CD8-positive, alpha-beta memory T cell (primary cell): ENCODE results near the gene REEP1. TPM values are rescaled to one million over a fixed set of nuclear protein-coding genes. Genes with fewer than 3 reads are reported as not detected.

Source experiments
- CTCF ChIA-PET: fragments of 350-600 bp; sonication (Branson Sonifier 250); formaldehyde crosslinking; loops from one replicate; lab custom pipeline; 2021; ENCODE audit warnings: antibody characterized with exemption; lab: Charles Lee
- POLR2A ChIA-PET: fragments of 350-600 bp; sonication (Branson Sonifier 250); formaldehyde crosslinking; loops from one replicate; lab custom pipeline; 2021; ENCODE audit warnings: antibody characterized with exemption; lab: Charles Lee
- DNase-seq, 5 donors: peaks; one replicate each; pipeline versions ENCODE4 v3.0.0 to v3.0.0-alpha.2; 2020 to 2022; ENCODE audit warnings: mixed read lengths in 1 of 5
- H3K27ac ChIP-seq: one replicate; pipeline ENCODE4 v1.7.0; 2013; ENCODE audit warnings: low read depth, mild to moderate bottlenecking, low read length, moderate library complexity
- H3K27me3 ChIP-seq: 2 replicates; pipeline ENCODE4 v1.7.0; 2013; ENCODE audit warnings: low read length, mild to moderate bottlenecking; ENCODE audit not compliant: insufficient read depth, poor library complexity, severe bottlenecking
- H3K36me3 ChIP-seq: 2 replicates; pipeline ENCODE4 v1.7.0; 2013; ENCODE audit warnings: mild to moderate bottlenecking, low read length, moderate library complexity; ENCODE audit not compliant: insufficient read depth
- H3K4me1 ChIP-seq: 2 replicates; pipeline ENCODE4 v1.7.0; 2013; ENCODE audit warnings: mild to moderate bottlenecking, low read length, moderate library complexity; ENCODE audit not compliant: insufficient read depth
- H3K4me3 ChIP-seq: 2 replicates; pipeline ENCODE4 v1.7.0; 2013; ENCODE audit warnings: mild to moderate bottlenecking, low read length
- H3K9me3 ChIP-seq: 2 replicates; pipeline ENCODE4 v1.7.0; 2013; ENCODE audit warnings: mild to moderate bottlenecking, low read length
- H3K27ac Mint-ChIP-seq, 8 donors: one replicate each; pipeline ENCODE4 v1.8.0; 2020 to 2021; ENCODE audit warnings: mixed read lengths in 8 of 8, mild to moderate bottlenecking in 6 of 8, inconsistent platforms in 3 of 8, moderate library complexity in 3 of 8
- H3K27me3 Mint-ChIP-seq, 2 donors: one replicate each; pipeline ENCODE4 v1.8.0; 2020 to 2021; ENCODE audit warnings: mixed read lengths in 2 of 2, mild to moderate bottlenecking in 1 of 2, moderate library complexity in 1 of 2
- H3K36me3 Mint-ChIP-seq, 3 donors: one replicate each; pipeline ENCODE4 v1.8.0; 2020 to 2021; ENCODE audit warnings: mixed read lengths in 3 of 3, inconsistent platforms in 1 of 3, mild to moderate bottlenecking in 1 of 3
- H3K4me1 Mint-ChIP-seq, 3 donors: one replicate each; pipeline ENCODE4 v1.8.0; 2020 to 2021; ENCODE audit warnings: mixed read lengths in 3 of 3, inconsistent platforms in 1 of 3, mild to moderate bottlenecking in 1 of 3
- H3K4me3 Mint-ChIP-seq, 7 donors: one replicate each; pipeline ENCODE4 v1.8.0; 2020 to 2021; ENCODE audit warnings: mixed read lengths in 7 of 7, mild to moderate bottlenecking in 6 of 7, moderate library complexity in 4 of 7, inconsistent platforms in 2 of 7
- H3K9me3 Mint-ChIP-seq, 5 donors: one replicate each; pipeline ENCODE4 v1.8.0; 2020 to 2022; ENCODE audit warnings: mixed read lengths in 5 of 5, mild to moderate bottlenecking in 3 of 5, moderate library complexity in 2 of 5, inconsistent platforms in 1 of 5
- polyA plus RNA-seq: library from polyadenylated mRNA; unstranded; fragments of 300-500 nt; fragmentation: Illumina TruSeq; gene quantifications from one replicate; pipeline ENCODE4 v1.2.3, GENCODE V29; 2021
- total RNA-seq, 2 experiments: library from RNA; stranded (reverse); gene quantifications; one replicate each; pipeline ENCODE4 v1.2.3, GENCODE V29; 2021

Gene REEP1
- total and polyA plus RNA-seq, 3 experiments from 2014 or later: 0.20 to 0.28 TPM; not detected in 1

DNA sequence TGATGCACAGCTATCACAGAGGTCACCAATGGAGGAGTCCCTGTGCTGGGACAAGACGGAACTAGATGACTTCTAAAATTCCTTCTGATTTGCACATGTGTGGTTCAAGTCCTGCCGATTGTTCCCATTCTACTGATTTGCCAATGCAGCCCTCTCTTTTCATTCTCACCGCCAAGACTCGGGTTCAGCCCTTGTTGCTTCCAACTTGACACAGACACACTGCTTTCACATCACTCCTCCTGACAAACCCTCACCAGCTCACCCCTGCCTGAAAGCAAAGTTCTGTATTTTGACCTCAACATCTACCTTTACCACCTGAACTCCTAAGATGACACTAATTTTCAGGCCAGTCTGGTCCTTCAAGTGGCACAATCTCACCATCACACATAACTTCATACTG is 25.5 kb downstream of the REEP1 start:
- Histone ChIP-seq H3K36me3 (no peaks in the 10 kb centered on the region), H3K4me1 (no peaks in the 10 kb centered on the region), H3K4me3 (no peak overlapping the region), H3K27ac (no peak overlapping the region), H3K27me3 (no peaks in the 10 kb centered on the region), H3K9me3 (no peaks in the 10 kb centered on the region)
- no peak overlapping the region for H3K27ac Mint-ChIP-seq
- no peaks in the 10 kb centered on the region for H3K4me1 Mint-ChIP-seq
- POLR2A ChIA-PET: no interaction called here
- no peak for DNase-seq
- no peak overlapping the region for H3K4me3 Mint-ChIP-seq
- CTCF ChIA-PET: no interaction called here
- H3K36me3 Mint-ChIP-seq: no peaks in the 10 kb centered on the region
- peaks cover 10 to 19% of the 10 kb centered on the region in 2 donors for H3K27me3 Mint-ChIP-seq
- no peaks in the 10 kb centered on the region for H3K9me3 Mint-ChIP-seq

DNA sequence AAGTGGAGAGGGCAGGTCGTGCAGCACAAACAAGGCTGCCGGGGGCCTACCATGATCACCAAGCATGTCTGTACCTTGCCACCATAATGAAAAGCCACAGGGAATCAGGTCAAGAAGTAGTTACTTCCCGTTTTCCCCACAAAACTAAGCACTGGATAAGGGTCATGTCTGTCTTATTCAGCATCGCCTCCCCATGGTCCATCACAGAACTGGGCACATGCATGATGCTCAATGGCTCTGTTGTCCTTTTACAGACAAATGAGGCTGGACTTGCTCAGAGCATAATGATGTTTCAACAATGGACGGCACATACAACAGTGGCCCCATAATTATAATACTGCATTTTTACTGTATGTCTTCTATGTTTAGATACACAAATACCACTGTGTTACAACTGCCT is 27.5 kb downstream of the REEP1 start:
- Histone ChIP-seq H3K36me3 (no peaks in the 10 kb centered on the region), H3K27me3 (no peaks in the 10 kb centered on the region), H3K27ac (no peak overlapping the region), H3K4me1 (no peaks in the 10 kb centered on the region), H3K4me3 (no peak overlapping the region), H3K9me3 (no peaks in the 10 kb centered on the region)
- DNase-seq: no peak
- Mint-ChIP-seq H3K27ac (no peak overlapping the region), H3K4me3 (no peak overlapping the region), H3K27me3 (peaks cover 8 to 22% of the 10 kb centered on the region in 2 donors), H3K36me3 (no peaks in the 10 kb centered on the region), H3K9me3 (no peaks in the 10 kb centered on the region), H3K4me1 (no peaks in the 10 kb centered on the region)
- ChIA-PET CTCF (no interaction called here), POLR2A (no interaction called here)

DNA sequence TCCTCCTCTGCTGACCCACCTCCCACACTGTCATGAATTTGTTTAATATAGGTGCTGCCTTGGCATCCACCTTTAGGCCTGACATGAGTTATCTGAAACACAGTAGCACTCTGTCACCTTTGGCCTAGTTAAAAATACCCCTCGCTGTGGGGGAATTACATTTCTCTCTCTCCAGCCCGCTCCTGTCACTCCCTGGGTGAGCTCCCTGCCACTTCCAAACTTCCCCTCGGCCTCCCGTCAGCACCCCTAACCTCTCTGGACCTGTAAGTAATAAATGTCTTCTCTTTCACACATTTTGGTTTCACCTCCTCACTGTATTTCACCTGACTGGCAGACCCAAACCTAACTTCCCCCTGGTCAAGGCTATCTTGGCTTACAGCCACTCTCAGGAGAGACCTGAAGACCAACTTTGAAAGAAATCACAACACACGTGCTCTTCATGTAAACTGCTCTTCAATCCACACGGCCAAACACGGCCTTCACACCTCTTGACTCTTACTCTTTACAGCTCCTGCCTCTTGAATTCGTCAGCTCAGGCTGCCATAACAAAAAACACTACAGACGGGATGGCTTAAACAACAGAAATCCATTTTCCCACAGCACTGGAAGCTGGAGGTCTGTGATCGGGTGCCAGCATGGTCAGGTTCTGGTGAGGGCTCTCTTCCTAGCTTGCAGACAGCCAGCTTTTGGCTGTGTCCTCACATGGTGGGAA is 28.3 kb downstream of the REEP1 start:
- DNase-seq: no peak
- H3K4me1 ChIP-seq: no peaks in the 10 kb centered on the region
- Mint-ChIP-seq H3K36me3 (no peaks in the 10 kb centered on the region), H3K27ac (no peak overlapping the region), H3K4me3 (no peak overlapping the region), H3K9me3 (no peaks in the 10 kb centered on the region), H3K4me1 (no peaks in the 10 kb centered on the region), H3K27me3 (peaks cover 10 to 23% of the 10 kb centered on the region in 2 donors)
- no peak overlapping the region for H3K4me3 ChIP-seq
- H3K27me3 ChIP-seq: no peaks in the 10 kb centered on the region
- no peaks in the 10 kb centered on the region for H3K36me3 ChIP-seq
- ChIA-PET CTCF (no interaction called here), POLR2A (no interaction called here)
- H3K27ac ChIP-seq: no peak overlapping the region
- no peaks in the 10 kb centered on the region for H3K9me3 ChIP-seq

DNA sequence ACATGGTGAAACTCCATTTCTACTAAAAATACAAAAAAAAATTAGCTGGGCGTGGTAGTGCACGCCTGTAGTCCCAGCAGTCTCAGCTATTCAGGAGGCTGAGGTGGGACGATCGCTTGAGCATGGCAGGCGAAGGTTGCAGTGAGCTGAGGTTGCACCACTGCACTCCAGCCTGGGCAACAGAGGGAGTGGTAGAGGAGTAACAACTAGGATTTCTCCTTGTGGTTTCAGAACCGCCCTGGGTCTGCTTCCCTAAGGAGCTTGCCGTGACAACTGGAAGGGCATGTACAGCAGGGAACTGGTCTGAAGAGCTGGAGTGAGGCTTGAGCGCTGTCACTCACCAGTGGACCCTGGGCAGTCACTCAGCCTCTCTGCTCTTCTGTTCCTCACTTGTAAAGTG is 29.1 kb downstream of the REEP1 start:
- DNase-seq: no peak
- no peak overlapping the region for H3K4me3 ChIP-seq
- Mint-ChIP-seq H3K4me3 (no peak overlapping the region), H3K9me3 (no peaks in the 10 kb centered on the region), H3K4me1 (no peaks in the 10 kb centered on the region), H3K27ac (peak overlapping the region in 1 of 8 donors; percentile 61), H3K36me3 (no peaks in the 10 kb centered on the region), H3K27me3 (peaks cover 11 to 23% of the 10 kb centered on the region in 2 donors)
- ChIA-PET CTCF (no interaction called here), POLR2A (no interaction called here)
- H3K9me3 ChIP-seq: no peaks in the 10 kb centered on the region
- H3K36me3 ChIP-seq: no peaks in the 10 kb centered on the region
- H3K27ac ChIP-seq: no peak overlapping the region
- H3K27me3 ChIP-seq: no peaks in the 10 kb centered on the region
- no peaks in the 10 kb centered on the region for H3K4me1 ChIP-seq

DNA sequence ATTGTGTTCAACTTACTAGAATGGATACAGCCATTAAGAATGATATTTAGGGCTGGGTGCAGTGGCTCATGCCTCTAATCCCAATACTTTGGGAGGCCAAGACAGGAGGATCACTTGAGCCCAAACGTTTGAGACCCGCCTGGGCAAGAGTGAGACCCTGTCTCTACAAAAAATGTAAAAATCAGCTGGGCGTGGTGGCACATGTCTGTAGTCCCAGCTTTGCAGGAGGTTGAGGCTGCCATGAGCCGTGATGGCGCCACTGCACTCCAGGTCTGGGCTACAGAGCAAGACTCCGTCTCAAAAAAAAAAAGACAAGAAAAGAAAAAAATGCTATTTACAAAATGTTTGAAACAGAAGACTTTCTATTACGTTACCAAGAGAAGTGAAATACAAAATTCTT is 30.0 kb downstream of the REEP1 start:
- Mint-ChIP-seq H3K9me3 (no peaks in the 10 kb centered on the region), H3K4me3 (no peak overlapping the region), H3K27ac (no peak overlapping the region), H3K4me1 (no peaks in the 10 kb centered on the region), H3K36me3 (no peaks in the 10 kb centered on the region), H3K27me3 (peaks cover 10 to 28% of the 10 kb centered on the region in 2 donors)
- Histone ChIP-seq H3K27me3 (no peaks in the 10 kb centered on the region), H3K27ac (no peak overlapping the region), H3K4me3 (no peak overlapping the region), H3K36me3 (no peaks in the 10 kb centered on the region), H3K4me1 (no peaks in the 10 kb centered on the region), H3K9me3 (no peaks in the 10 kb centered on the region)
- no peak for DNase-seq
- CTCF ChIA-PET: no interaction called here
- POLR2A ChIA-PET: no interaction called here

DNA sequence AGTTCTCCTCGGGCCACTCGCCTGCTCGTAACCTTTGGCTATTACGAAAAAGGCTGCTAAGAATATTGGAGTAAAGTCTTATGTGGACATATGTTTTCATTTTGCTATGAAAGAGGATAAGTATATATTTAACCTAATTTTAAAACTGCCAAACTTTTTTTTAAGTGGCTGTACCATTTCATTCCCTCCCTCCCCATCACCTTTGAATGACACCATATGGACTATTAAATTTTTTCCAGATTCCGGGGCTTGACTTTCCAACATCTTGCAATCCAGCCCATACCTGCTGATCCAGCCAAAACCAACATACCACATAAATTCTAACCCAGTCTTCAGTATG is 31.5 kb downstream of the REEP1 start:
- H3K4me3 Mint-ChIP-seq: no peak overlapping the region
- no peaks in the 10 kb centered on the region for H3K9me3 ChIP-seq
- H3K27me3 ChIP-seq: no peaks in the 10 kb centered on the region
- no peaks in the 10 kb centered on the region for H3K9me3 Mint-ChIP-seq
- ChIA-PET POLR2A (no interaction called here), CTCF (no interaction called here)
- H3K36me3 ChIP-seq: no peaks in the 10 kb centered on the region
- no peaks in the 10 kb centered on the region for H3K36me3 Mint-ChIP-seq
- H3K27ac ChIP-seq: no peak overlapping the region
- H3K27me3 Mint-ChIP-seq: peaks cover 7 to 34% of the 10 kb centered on the region in 2 donors
- no peak overlapping the region for H3K27ac Mint-ChIP-seq
- H3K4me3 ChIP-seq: no peak overlapping the region
- DNase-seq: no peak
- no peaks in the 10 kb centered on the region for H3K4me1 Mint-ChIP-seq
- no peaks in the 10 kb centered on the region for H3K4me1 ChIP-seq

DNA sequence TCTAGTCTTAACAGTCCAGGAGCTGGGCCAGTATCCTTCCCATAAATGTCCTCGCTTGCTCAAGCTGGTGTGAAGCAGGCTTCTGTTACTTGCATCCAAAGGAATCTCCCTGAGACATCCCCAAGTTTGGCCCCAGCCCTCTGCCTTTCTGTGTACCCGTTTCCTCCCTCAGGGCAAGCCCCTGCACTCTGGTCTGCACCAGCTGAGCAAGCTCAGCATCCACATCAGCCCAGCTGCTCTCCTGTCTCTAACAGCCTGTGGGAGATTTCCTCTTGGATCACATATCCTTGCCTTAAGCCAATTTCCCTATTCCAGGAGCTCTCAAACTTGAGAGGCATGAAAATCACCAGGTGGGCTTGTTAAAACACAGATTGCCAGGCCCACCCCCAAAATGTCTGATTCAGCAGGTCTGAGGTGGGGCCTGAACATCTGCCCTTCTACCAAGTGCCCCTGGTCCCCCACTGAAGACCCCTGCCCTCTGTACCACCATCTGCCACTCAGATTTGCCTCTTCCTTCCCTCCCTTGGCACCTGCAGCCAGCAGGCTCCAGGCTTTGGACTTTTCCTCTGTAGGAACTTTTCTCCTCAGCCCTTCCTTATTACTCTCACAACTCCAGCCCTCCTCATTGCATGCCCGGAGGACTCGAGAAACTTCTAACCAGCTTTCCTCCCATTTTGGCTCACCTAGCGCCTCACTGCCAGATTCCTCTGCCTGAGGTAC is 32.1 kb downstream of the REEP1 start:
- Histone ChIP-seq H3K9me3 (no peaks in the 10 kb centered on the region), H3K36me3 (no peaks in the 10 kb centered on the region), H3K4me3 (no peak overlapping the region), H3K4me1 (no peaks in the 10 kb centered on the region), H3K27me3 (no peaks in the 10 kb centered on the region), H3K27ac (no peak overlapping the region)
- Mint-ChIP-seq H3K36me3 (no peaks in the 10 kb centered on the region), H3K4me1 (no peaks in the 10 kb centered on the region), H3K27ac (peak overlapping the region in 1 of 8 donors; percentile 22), H3K27me3 (peaks cover 8 to 37% of the 10 kb centered on the region in 2 donors), H3K9me3 (no peaks in the 10 kb centered on the region), H3K4me3 (no peak overlapping the region)
- ChIA-PET POLR2A (no interaction called here), CTCF (no interaction called here)
- DNase-seq: no peak

DNA sequence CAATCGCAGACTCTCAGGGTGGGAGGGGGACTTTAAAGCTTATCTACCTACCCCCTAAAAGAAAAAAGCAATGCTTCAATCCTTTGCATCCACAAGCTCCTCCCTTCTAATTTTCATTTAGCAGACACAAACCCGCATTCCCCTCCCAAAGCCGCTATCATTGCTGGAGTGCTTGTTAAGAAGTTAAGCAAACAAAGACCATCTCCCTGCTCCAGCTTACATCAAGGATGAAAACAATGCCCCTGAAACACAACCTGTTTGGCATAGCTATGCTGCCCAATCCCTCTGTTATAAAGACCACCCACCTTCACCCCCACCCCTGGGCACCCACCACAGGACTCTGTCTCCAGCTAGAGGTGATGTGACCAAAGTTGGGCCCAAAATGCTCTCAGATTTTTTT is 33.0 kb downstream of the REEP1 start:
- Histone ChIP-seq H3K4me1 (no peaks in the 10 kb centered on the region), H3K9me3 (no peaks in the 10 kb centered on the region), H3K27me3 (no peaks in the 10 kb centered on the region), H3K27ac (no peak overlapping the region), H3K4me3 (no peak overlapping the region), H3K36me3 (no peaks in the 10 kb centered on the region)
- Mint-ChIP-seq H3K4me3 (no peak overlapping the region), H3K4me1 (no peaks in the 10 kb centered on the region), H3K9me3 (no peaks in the 10 kb centered on the region), H3K36me3 (no peaks in the 10 kb centered on the region), H3K27ac (no peak overlapping the region), H3K27me3 (peaks cover 13 to 44% of the 10 kb centered on the region in 2 donors)
- ChIA-PET POLR2A (no interaction called here), CTCF (no interaction called here)
- no peak for DNase-seq
